ENCODE measurements around the gene ATP2B3.

The ATP2B3 gene

GRCh38 chrX:153572601-153573000 lies 55.2 kb downstream of the ATP2B3 start:
- no peak for DNase-seq (ENCODE audit: low spot score)

DNA sequence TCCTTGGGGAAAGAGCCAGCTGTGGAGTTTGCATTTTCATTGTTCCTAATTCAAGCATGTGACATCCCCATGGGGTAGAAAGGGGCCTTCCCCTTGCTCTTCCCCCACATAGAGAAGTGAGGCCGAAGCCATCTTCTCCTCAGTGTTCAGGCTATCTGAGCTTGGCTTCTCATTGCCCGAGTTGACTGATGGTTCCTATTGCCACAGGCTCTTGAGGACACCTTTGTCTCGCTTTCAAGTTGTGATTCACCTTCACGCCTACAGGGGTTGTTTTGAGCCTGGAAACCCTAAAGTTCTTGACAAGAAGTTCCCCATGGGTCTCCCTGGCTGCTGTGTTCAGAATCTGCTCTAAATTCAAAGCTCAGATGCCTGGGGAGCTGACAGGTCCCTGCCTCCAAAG lies 56.5 kb downstream of the ATP2B3 start:
- DNase-seq (ENCODE audit: low spot score), result no peak

GRCh38 chrX:153576239-153576870 lies 58.9 kb downstream of the ATP2B3 start:
- no peak for DNase-seq (ENCODE audit: low spot score)

DNA sequence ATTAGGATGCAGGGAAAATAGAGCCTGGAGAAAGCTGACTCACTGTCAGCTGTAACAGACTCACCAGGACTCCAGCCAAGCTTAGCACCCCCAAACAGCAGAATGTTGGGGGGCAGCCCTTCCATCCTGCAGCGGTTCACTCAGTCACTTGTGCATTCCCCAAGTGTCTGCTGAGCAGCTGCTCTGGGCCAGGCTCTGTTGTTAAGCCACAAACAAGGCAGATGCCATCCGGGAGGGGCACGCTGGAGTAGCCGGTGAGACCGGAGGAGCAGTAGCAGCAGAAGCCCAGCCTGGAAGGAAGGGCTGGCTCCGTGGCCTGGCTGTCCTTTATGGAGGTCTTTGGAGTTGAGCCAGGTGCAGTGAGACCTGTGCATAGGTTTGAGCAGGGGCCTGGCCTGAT lies 59.5 kb downstream of the ATP2B3 start:
- DNase-seq (ENCODE audit: low spot score), result no peak

GRCh38 chrX:153578200-153578835 lies 60.9 kb downstream of the ATP2B3 start:
- no peak for DNase-seq (ENCODE audit: low spot score)

DNA sequence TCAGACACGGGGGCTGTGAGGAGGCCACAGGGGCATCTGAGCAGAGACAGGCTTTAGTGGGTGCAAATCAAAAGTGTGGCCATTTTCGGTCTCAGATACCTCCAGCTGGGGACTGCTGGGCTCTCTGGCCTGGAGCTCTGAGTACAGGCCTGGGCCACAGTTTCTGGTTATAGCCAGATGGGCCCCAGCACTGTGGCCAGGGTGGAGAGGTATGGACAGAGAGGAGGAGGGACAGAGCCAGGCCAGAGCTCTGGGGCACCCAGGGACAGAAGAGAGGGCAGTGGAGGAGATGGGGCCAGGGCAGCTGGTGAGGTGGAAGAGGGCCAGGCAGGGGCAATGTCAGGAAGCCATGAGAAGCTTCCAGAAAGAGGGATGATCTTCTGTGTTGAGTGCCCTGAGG lies 61.4 kb downstream of the ATP2B3 start:
- no peak for DNase-seq (ENCODE audit: low spot score)

- DNase-seq (ENCODE audit: low spot score), result no peak
These were observed 63.4 kb downstream of the ATP2B3 start for GRCh38 chrX:153580700-153581386.

GRCh38 chrX:153582896-153583295 lies 65.5 kb downstream of the ATP2B3 start:
- no peak for DNase-seq (ENCODE audit: low spot score)

GRCh38 chrX:153583433-153583832 lies 66.0 kb downstream of the ATP2B3 start:
- no peak for DNase-seq (ENCODE audit: low spot score)

DNA sequence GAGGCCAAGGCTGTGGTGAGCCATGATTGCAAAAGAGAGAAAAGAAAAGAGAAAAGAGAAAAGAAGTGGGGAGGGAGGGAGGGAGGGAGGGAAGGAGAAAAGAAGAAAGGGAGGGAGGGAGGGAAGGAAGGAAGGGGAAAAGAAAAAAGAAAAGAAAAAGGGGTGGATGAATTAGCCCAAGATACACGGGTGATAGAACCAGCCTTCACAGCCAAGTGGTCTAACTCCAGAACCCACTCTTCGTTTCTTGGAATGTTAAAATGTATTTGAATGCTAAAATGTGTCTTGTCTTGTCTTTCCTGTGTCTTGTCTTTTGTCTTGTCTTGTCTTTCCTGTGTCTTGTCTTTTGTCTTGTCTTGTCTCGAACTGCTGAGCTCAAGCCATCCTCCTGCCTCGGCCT lies 68.4 kb downstream of the ATP2B3 start:
- no peak for DNase-seq (ENCODE audit: low spot score)

DNA sequence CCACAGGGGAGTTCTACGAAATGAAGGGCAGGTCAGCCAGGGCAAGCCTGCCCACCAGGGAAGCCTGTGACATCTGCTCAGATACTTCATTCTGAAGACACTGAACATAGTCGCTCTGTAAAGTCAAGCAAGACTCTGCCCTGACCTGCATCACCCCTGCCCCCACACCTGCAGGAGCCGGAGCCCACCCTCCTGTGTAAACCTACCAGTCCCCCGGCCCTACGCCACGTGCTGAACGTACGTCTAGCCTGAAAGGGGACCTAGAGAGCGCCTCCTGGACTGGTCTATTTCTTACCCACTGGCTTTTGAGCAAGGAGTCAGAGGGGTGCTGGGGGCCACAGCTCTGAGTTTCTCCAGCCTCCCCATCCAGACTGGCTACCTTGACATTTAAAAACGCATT lies 69.9 kb downstream of the ATP2B3 start:
- DNase-seq (ENCODE audit: low spot score), result no peak

- DNase-seq (ENCODE audit: low spot score), result no peak
These were observed 70.8 kb downstream of the ATP2B3 start for GRCh38 chrX:153588021-153588781.

GRCh38 chrX:153588782-153589446 lies 71.5 kb downstream of the ATP2B3 start:
- DNase-seq (ENCODE audit: low spot score), result no peak

GRCh38 chrX:153590961-153591956 lies 73.8 kb downstream of the ATP2B3 start:
- no peak for DNase-seq (ENCODE audit: low spot score)

DNA sequence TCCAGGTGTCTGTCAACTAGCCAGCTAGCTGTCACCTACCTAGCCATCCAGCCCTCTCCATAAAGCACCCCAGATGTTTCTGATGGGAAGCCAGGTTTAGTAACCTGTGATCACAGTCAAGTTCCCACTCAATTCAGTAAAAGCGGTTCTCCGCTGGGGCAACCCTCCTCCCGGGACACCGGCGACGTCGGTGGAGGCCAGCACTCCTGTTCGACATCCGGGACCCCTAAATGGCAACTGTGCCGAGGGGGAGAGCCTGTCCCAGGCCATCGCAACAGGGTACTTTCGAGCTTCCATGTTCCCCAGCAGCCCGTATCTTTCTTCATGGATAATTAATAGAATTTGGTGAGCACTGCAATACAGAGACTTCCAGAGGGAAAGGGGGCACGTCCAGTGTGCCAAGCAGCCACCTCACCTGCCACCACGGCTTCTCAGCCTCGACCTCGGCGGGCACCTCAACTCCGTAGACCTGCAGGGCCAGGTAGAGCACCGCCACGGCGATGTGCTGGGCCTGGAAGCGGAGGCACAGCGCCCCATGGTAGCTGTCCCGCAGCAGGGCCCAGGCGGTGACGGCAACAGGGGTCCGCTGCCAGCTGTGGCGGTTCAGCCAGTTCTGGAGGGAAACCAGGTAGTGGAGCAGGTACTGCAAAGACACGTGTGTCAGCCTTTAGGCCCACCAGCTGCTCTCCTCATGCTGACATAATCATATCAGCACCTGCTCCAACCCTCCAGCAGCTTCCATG lies 74.8 kb downstream of the ATP2B3 start:
- DNase-seq (ENCODE audit: low spot score), result no peak

DNA sequence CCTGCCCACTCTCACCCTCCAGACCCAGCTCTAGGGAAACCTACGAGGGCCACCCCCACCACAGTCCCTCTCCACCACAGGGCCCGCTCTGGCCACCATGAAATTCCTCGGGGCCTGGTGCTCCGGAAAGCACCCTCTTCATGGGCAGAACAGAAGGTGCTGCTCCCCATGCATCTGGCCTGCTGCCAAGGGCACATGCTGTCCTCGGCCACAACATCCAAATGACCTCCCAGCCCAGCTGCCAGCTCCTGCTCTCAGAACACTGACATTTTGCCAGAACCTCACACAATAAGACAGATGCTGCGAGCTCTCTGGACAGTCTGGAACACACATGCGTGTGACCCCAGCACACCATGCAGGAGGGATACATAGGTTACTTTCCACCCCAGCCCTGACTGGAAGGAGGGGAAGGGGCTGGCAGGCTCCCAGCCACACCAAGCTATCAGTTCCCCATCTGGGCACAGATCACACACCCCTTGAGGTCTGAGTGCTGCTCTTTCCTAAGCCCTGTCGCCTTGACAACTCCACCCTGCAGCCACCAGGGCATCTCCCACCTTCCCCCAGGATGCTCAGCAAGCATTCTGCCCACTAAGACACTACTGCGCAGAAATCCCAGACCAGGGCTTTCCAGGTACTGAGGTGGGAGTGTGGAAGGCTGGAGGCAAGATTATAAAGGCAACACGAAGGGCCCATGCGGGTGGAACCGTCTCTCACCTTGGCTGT lies 75.7 kb downstream of the ATP2B3 start:
- no peak for DNase-seq (ENCODE audit: low spot score)

DNA sequence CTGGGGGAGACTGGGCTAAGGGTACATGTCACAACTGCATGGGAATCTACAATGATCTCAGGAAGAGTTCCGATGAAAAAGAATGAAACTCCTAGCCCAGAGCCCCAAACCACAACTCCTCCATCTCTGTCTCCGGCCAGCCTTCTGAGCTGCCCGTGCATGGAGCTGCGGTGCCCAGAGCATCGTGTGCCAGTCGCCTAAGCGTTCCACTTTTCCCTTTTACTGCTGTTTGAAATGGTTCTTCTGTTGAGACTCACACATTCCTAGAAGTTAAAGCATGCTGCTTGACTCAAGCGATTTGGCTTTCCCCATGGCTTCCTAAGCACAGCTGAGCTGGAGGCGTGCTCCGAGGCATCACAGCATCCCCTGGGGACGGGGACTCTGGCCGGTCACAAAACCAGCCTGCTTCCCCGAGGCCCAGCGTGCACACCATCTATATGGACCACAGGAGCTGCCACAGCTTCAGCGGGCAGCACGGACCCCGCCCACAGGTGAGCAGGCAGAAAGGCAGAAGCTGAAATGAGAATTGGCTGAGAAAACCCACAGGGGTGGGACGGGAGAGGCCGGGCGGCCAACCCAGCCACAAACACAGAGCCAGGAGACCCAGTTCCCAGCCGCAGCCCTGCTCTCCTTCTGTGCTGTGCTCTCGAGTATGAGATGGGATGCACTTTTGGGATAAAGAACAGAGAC lies 76.5 kb downstream of the ATP2B3 start:
- no peak for DNase-seq (ENCODE audit: low spot score)

- DNase-seq (ENCODE audit: low spot score), result no peak
These were observed 77.9 kb downstream of the ATP2B3 start for GRCh38 chrX:153595387-153595786.

Data from AG08396 (cell line).